Panc1 (cell line): ENCODE measurements around the gene MTA2. TPM values are rescaled to one million over a fixed set of nuclear protein-coding genes. Genes with fewer than 3 reads are reported as not detected.

Source experiments
- ATAC-seq: fragments of 200-7000 bp; cut with Tn5 transposase; 2 replicates; pipeline ENCODE4 v1.9.1; 2020; ENCODE audit warnings: mild to moderate bottlenecking, moderate library complexity
- BruUV-seq: library from RNA; stranded (reverse); fragments of 400-500 nt; replicated peaks from 2 replicates; lab custom pipeline; 2021; lab: Mats Ljungman, UMichigan
- CTCF ChIA-PET: fragments of 300-600 bp; sonication (Branson Sonifier 250); formaldehyde crosslinking; loops from one replicate; lab custom pipeline; 2022; ENCODE audit warnings: antibody characterized with exemption; lab: Charles Lee
- POLR2A ChIA-PET: fragments of 300-600 bp; sonication (Branson Sonifier 250); formaldehyde crosslinking; loops from one replicate; lab custom pipeline; 2022; ENCODE audit warnings: antibody characterized with exemption; lab: Charles Lee
- DNase-seq: peaks from one replicate; pipeline ENCODE4 v3.0.0-alpha.2; 2010; ENCODE audit warnings: low read depth, low spot score
- H3K27ac ChIP-seq: 2 replicates; pipeline ENCODE4 v1.5.1; 2011; ENCODE audit warnings: mild to moderate bottlenecking, low read length, inconsistent platforms
- H3K27me3 ChIP-seq: fragments of 200-500 bp; sonication (Bioruptor generic); 2 replicates; pipeline ENCODE4 v1.6.0; 2014; ENCODE audit warnings: low read length, inconsistent platforms; ENCODE audit not compliant: control insufficient read depth, insufficient read depth
- H3K36me3 ChIP-seq: fragments of 200-500 bp; sonication (Bioruptor generic); 2 replicates; pipeline ENCODE4 v1.5.1; 2014; ENCODE audit warnings: inconsistent platforms, mild to moderate bottlenecking, low read length, moderate library complexity; ENCODE audit not compliant: control insufficient read depth, insufficient read depth
- H3K4me1 ChIP-seq: 2 replicates; pipeline ENCODE4 v1.5.1; 2011; ENCODE audit warnings: inconsistent platforms, mild to moderate bottlenecking, low read length, moderate library complexity; ENCODE audit not compliant: control insufficient read depth, insufficient read depth
- H3K4me3 ChIP-seq, 2 experiments: 2 replicates each; pipeline ENCODE4 v1.5.1; 2011 to 2012; ENCODE audit warnings: low read depth in 2 of 2, low read length in 2 of 2, mild to moderate bottlenecking in 2 of 2, inconsistent platforms in 1 of 2, moderate library complexity in 1 of 2
- H3K9me3 ChIP-seq: fragments of 200-500 bp; sonication (Bioruptor generic); 2 replicates; pipeline ENCODE4 v1.5.1; 2014; ENCODE audit warnings: low read depth, mild to moderate bottlenecking, inconsistent platforms, low read length, moderate library complexity; ENCODE audit not compliant: control insufficient read depth, insufficient read depth
- CTCF ChIP-seq: fragments of 450-650 bp; IDR thresholded peaks from 2 replicates; pipeline ENCODE4 v1.5.1; 2017; ENCODE audit warnings: mild to moderate bottlenecking
- POLR2AphosphoS5 ChIP-seq: IDR thresholded peaks from 2 replicates; pipeline ENCODE4 v1.6.1; 2012; ENCODE audit warnings: mild to moderate bottlenecking, low read depth, low read length, moderate library complexity
- REST ChIP-seq, 2 experiments: IDR thresholded peaks; 2 replicates each; pipeline ENCODE4 v1.6.1; 2011 to 2012; ENCODE audit warnings: low read depth in 2 of 2, control low read depth in 1 of 2, low read length in 1 of 2, mild to moderate bottlenecking in 1 of 2, moderate library complexity in 1 of 2; ENCODE audit not compliant: insufficient read depth in 1 of 2
- SIN3A ChIP-seq: IDR thresholded peaks from 2 replicates; pipeline ENCODE4 v1.6.1; 2012; ENCODE audit warnings: low read depth, mild to moderate bottlenecking, low read length, moderate library complexity, borderline replicate concordance; ENCODE audit not compliant: insufficient read depth
- TCF7L2 ChIP-seq: IDR thresholded peaks from 2 replicates; pipeline ENCODE4 v1.6.1; 2011; ENCODE audit warnings: mild to moderate bottlenecking, low read depth, low read length, inconsistent platforms
- in situ Hi-C: cut with HindIII; loops from 2 replicates; pipeline ENCODE4 v1.10.0; 2016; ENCODE audit warnings: low sequenced_read_pairs, low pct_unique_long_range_greater_than_20kb
- intact Hi-C: fragments of 100-400 bp; cut with micrococcal nuclease; formaldehyde crosslinking; loops from one replicate; pipeline ENCODE4 v1.10.0; 2022; ENCODE audit not compliant: unreplicated experiment
- total RNA-seq: library from RNA; stranded (reverse); gene quantifications from one replicate; pipeline ENCODE4 v1.2.1, GENCODE V29; 2021; ENCODE audit not compliant: unreplicated experiment

Gene MTA2
- total RNA-seq, 1 experiment from 2014 or later, result 163 TPM

GRCh38 chr11:62556875-62557631 lies 44.6 kb downstream of the MTA2 start:
- intact Hi-C loops, result no loop called here
- H3K36me3 ChIP-seq, result peaks cover 5% of the 10 kb centered on the region; the same call in 1 of the 2 replicates
- H3K27me3 ChIP-seq, result no peaks in the 10 kb centered on the region
- ATAC-seq (peak; percentile 23), DNase-seq (no peak)
- H3K4me1 ChIP-seq, result peaks cover 93% of the 10 kb centered on the region
- POLR2A ChIA-PET, result interaction anchor here (0.6 to 1.5 kb wide), 3 partner anchors 9 to 13 kb away, joined by 4 to 7 read pairs (median 6); partner anchors contain the start of gene AHNAK
- in situ Hi-C loops, result no loop called here
- BruUV-seq, result no TSS peak
- TF ChIP-seq REST (IDR thresholded peaks at IDR 0.05; ENCODE audit: insufficient read depth in 1 of 2, low read depth in 2 of 2, low read length in 1 of 2) (no peak), SIN3A (no peak; the same call in none of the 2 replicates), TCF7L2 (no peak), CTCF (no peak), POLR2AphosphoS5 (peak; percentile 15; the same call in 1 of the 2 replicates)
- CTCF ChIA-PET, result interaction anchor here (0.8 to 3.0 kb wide), 3 partner anchors 14 to 162 kb away, joined by 4 to 14 read pairs (median 9); no protein-coding TSS in a partner anchor
- H3K9me3 ChIP-seq, result no peaks in the 10 kb centered on the region
- H3K4me3 ChIP-seq, result peak overlapping the region in 1 of 2 experiments; percentile 15; a peak in 1 of 4 replicates
- peak overlapping the region; percentile 94 for H3K27ac ChIP-seq

GRCh38 chr11:62556108-62556874 lies 45.4 kb downstream of the MTA2 start:
- POLR2A ChIA-PET, result interaction anchor here (0.9 to 1.5 kb wide), 3 partner anchors 9 to 13 kb away, joined by 6 to 12 read pairs (median 7); partner anchors contain the start of gene AHNAK
- H3K4me1 ChIP-seq, result peaks cover 95% of the 10 kb centered on the region
- no peaks in the 10 kb centered on the region for H3K27me3 ChIP-seq
- in situ Hi-C loops (no loop called here), intact Hi-C loops (no loop called here)
- ATAC-seq, result peak; percentile 74
- H3K4me3 ChIP-seq, result peak overlapping the region in 1 of 2 experiments; percentile 15; a peak in 1 of 4 replicates
- H3K27ac ChIP-seq, result peak overlapping the region; percentile 94
- peak; percentile 49; the same call in 1 of the 2 replicates for TF ChIP-seq POLR2AphosphoS5
- TF ChIP-seq CTCF, result no peak
- peak; percentile 65 for TF ChIP-seq TCF7L2
- CTCF ChIA-PET, result interaction anchor here (0.5 to 3.0 kb wide), 5 partner anchors 13 to 161 kb away, joined by 3 to 14 read pairs (median 6); no protein-coding TSS in a partner anchor
- peak; percentile 87 for DNase-seq
- no TSS peak for BruUV-seq
- peaks cover 5% of the 10 kb centered on the region; the same call in 1 of the 2 replicates for H3K36me3 ChIP-seq
- no peaks in the 10 kb centered on the region for H3K9me3 ChIP-seq
